Duodenal mucosa (tissue), 2 donors: Measurements from ENCODE around the gene UBE2N.
"Not testable (repeated sequence)": the region's sequence is repeated elsewhere in the genome, so short reads cannot be mapped to it uniquely, and the experiment has no call there.

Experiments used
- H3K27ac ChIP-seq: one replicate; pipeline ENCODE4 v1.7.0; 2013; ENCODE audit warnings: low read depth, low read length
- H3K27me3 ChIP-seq, 2 donors: one replicate each; pipeline ENCODE4 v1.7.0; 2013; ENCODE audit warnings: low read length in 2 of 2, control low read depth in 1 of 2; ENCODE audit not compliant: insufficient read depth in 2 of 2, control insufficient read depth in 1 of 2
- H3K36me3 ChIP-seq, 2 donors: one replicate each; pipeline ENCODE4 v1.7.0; 2013; ENCODE audit warnings: low read length in 2 of 2, control low read depth in 1 of 2; ENCODE audit not compliant: insufficient read depth in 2 of 2, control insufficient read depth in 1 of 2
- H3K4me1 ChIP-seq, 2 donors: one replicate each; pipeline ENCODE4 v1.7.0; 2013; ENCODE audit warnings: low read length in 2 of 2, control low read depth in 1 of 2; ENCODE audit not compliant: insufficient read depth in 2 of 2, control insufficient read depth in 1 of 2
- H3K4me3 ChIP-seq, 2 donors: one replicate each; pipeline ENCODE4 v1.7.0; 2013; ENCODE audit warnings: low read length in 2 of 2, low read depth in 1 of 2
- H3K9ac ChIP-seq, 2 donors: one replicate each; pipeline ENCODE4 v1.7.0; 2013; ENCODE audit warnings: low read length in 2 of 2, low read depth in 1 of 2
- H3K9me3 ChIP-seq, 2 donors: one replicate each; pipeline ENCODE4 v1.7.0; 2013; ENCODE audit warnings: low read length in 2 of 2, control low read depth in 1 of 2; ENCODE audit not compliant: control insufficient read depth in 1 of 2

Gene UBE2N

DNA sequence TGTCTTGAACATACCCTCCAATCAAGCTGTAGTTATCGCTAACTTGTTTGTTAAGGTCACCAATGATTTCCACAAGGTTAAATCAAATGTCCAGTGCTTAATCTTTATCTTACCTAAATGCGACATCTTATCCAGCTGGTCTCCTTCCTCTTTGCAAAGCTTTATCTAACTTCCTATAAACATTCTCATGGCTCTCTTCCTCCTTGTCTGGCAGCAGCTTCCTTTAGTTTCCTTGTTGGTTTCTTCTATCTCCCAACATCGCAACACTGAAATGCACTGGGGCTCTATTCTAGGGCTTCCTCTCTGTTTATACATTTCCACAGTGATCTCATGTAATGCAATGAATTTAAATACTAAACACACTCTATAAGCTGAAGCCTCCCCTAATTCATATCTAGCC lies 28.7 kb downstream of the UBE2N start:
- H3K27me3 ChIP-seq, result no peaks in the 10 kb centered on the region
- no peak overlapping the region for H3K27ac ChIP-seq
- no peak overlapping the region for H3K4me3 ChIP-seq
- peaks cover 5 to 13% of the 10 kb centered on the region in 2 donors for H3K36me3 ChIP-seq
- H3K4me1 ChIP-seq, result peaks cover 6 to 8% of the 10 kb centered on the region in 2 donors
- H3K9me3 ChIP-seq, result no peaks in the 10 kb centered on the region
- H3K9ac ChIP-seq, result no peak overlapping the region

DNA sequence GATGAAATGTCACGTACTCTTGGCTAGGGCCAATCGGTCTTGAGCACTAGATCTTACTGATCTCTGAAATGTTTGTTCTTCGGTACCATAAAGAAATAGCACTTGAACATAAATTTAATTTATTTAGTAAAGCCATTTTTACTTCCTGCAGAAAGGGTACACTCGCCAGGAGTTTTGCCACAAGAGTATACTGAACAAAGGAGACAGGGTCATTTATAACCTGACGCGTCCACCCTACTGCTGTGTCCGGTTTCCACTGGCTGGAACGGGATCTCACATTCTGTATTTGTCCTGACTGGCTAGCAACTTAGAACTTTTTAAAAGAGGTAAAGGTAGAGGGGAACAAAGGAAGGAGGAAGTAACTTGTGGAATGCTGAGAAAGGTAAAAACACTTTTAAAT lies 29.4 kb downstream of the UBE2N start:
- H3K4me1 ChIP-seq, result not testable (repeated sequence)

DNA sequence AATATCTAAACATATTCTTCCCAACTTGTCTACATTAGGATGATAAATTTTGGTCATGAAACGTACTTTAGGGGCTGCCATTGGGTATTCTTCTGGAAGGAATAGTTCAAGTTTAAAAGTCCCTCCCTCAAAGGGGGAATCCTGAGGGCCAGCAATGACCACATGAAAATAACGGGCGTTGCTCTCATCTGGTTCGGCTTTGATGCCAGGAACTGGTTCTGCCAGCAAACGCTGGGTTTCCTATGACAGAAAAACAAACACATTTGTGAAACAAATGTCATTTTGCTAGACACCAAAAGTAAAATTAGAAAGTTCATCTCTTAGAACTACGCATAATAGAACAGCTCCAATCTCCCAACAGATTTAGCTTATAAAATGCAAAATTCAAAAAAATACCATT lies 30.7 kb downstream of the UBE2N start:
- not testable (repeated sequence) for H3K27ac ChIP-seq, H3K4me3 ChIP-seq, H3K9me3 ChIP-seq, H3K9ac ChIP-seq, H3K27me3 ChIP-seq, H3K4me1 ChIP-seq
- H3K36me3 ChIP-seq, result peaks cover 5 to 13% of the 10 kb centered on the region in 2 donors

More for the DNA sequence above, 29.4 kb downstream of the UBE2N start:
- H3K36me3 ChIP-seq, result peaks cover 5 to 13% of the 10 kb centered on the region in 2 donors
- H3K4me3 ChIP-seq, H3K27me3 ChIP-seq, H3K9ac ChIP-seq, H3K27ac ChIP-seq, H3K9me3 ChIP-seq: not testable (repeated sequence)

DNA sequence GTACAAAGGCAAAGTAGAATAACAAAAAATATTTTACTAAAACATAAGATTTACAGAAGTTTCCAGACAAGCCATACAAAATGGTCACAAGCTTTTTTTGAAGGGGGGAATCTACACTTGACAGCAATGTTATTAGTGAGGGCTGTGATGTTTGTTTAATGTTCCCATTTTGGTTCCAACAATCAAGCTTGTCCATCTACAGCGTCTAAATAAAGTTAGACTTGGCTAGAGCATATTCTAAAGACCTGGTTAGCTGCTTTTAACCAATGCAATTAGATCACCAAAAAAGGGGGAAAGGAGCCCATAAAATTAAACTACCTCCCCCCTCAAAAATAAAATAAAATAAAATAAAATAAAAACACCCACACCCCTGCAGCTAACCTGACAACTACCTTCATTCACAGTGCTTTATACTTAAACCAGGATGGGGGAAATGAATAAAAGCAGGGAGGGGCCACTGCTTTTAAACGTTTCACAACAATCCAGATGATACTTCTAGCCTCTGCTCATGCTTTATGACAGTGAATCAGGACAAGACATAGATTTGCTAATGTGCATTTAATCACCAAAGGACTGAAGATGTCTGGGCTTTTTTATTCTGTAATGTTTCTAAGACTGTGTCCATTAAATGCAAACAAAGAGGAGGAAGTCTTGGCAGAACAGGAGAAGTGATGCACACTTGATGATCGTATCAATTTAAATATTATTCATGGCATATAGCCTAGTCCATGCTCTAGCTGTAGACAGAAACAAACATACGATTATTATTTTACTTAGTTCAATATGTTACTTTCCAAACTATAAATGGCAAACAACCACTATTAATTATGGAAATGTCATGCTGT lies 32.2 kb downstream of the UBE2N start:
- H3K27me3 ChIP-seq, H3K9ac ChIP-seq, H3K9me3 ChIP-seq, H3K4me3 ChIP-seq, H3K4me1 ChIP-seq, H3K27ac ChIP-seq: not testable (repeated sequence)
- peaks cover 5 to 13% of the 10 kb centered on the region in 2 donors for H3K36me3 ChIP-seq

DNA sequence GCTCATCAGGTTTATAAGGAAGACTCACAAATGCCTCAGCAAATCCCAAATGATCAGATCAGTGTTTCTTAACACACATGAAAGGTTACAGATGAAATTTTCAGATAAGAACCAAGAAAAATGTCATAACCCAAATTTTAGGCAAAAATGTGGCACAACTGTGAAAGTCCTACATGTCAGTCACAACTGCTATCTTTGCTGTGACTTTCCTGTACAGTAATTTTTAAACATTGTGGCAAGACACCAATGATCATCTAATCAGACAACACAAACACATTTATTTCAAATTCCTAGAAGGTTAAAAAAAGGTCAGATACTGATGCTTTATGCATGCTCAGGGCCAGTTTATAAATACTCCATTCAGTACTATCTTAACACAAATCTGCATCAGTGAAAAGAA lies 32.9 kb downstream of the UBE2N start:
- no peak overlapping the region for H3K9ac ChIP-seq
- H3K27me3 ChIP-seq, result no peaks in the 10 kb centered on the region
- no peak overlapping the region for H3K27ac ChIP-seq
- peaks cover 0 to 6% of the 10 kb centered on the region in 2 donors for H3K4me1 ChIP-seq
- H3K9me3 ChIP-seq, result no peaks in the 10 kb centered on the region
- no peak overlapping the region for H3K4me3 ChIP-seq
- peaks cover 5 to 13% of the 10 kb centered on the region in 2 donors for H3K36me3 ChIP-seq

DNA sequence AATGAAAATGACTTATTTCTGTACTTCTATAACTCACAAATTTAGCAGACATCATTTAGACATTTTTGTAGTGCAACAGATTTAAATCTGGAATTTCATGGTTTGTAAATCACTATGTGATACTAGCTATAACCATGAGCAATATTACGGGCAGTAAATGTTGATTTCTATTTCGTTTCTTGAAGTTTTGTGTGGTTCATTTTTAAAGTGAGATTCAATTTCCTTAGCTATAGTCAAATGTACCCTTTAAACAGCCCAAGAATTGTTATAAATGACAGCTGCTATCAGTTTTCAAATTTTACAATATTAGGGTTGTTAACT lies 33.8 kb downstream of the UBE2N start:
- Histone ChIP-seq H3K4me3 (no peak overlapping the region), H3K36me3 (peaks cover 5 to 13% of the 10 kb centered on the region in 2 donors), H3K9me3 (no peaks in the 10 kb centered on the region), H3K4me1 (peaks cover 0 to under 1% of the 10 kb centered on the region in 2 donors), H3K9ac (no peak overlapping the region), H3K27ac (no peak overlapping the region), H3K27me3 (no peaks in the 10 kb centered on the region)

DNA sequence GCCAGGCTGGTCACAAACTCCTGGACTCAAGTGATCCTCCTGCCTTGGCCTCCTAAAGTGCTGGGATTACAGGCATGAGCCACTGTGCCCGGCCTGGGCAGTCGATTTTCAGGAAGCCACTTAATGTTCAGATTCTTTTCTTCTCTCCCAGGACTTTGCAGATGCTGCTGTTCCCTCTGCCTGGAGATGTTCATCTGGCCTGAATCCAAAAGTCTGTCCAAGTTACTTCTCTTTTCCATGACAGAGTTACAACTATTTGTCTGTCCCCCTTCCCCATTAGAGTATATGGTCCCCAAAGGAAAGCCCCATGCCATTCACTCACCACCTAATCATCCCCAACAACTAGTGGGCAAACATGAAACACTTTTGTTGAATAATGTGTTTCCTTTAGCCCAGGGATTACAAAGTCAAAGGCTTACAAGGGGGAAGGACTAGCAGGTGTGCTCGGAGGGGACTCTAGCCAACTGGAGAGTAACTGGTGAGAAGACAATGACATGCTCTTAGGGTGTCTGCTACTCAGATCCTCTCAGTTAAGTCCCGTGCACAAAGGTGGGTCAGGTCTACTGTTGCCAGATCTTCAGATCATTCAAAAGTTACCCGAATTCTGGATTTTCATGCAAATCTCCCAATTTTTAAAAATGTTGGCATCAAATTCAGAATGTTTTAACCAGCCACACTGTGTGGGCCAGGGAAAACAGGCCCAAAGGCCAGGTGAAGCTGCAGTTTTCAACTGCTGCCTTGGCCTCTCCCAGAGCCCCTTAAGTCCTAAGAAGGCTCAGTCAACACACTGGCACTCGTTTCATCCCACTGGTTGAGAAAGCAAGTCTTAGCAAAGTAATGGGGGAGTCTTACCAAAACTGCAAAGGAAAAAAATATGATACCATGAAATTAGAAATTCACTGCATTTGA lies 34.4 kb downstream of the UBE2N start:
- Histone ChIP-seq H3K4me1 (no peaks in the 10 kb centered on the region), H3K9ac (no peak overlapping the region), H3K27me3 (no peaks in the 10 kb centered on the region), H3K4me3 (no peak overlapping the region), H3K27ac (no peak overlapping the region), H3K9me3 (no peaks in the 10 kb centered on the region), H3K36me3 (peaks cover 5 to 13% of the 10 kb centered on the region in 2 donors)

DNA sequence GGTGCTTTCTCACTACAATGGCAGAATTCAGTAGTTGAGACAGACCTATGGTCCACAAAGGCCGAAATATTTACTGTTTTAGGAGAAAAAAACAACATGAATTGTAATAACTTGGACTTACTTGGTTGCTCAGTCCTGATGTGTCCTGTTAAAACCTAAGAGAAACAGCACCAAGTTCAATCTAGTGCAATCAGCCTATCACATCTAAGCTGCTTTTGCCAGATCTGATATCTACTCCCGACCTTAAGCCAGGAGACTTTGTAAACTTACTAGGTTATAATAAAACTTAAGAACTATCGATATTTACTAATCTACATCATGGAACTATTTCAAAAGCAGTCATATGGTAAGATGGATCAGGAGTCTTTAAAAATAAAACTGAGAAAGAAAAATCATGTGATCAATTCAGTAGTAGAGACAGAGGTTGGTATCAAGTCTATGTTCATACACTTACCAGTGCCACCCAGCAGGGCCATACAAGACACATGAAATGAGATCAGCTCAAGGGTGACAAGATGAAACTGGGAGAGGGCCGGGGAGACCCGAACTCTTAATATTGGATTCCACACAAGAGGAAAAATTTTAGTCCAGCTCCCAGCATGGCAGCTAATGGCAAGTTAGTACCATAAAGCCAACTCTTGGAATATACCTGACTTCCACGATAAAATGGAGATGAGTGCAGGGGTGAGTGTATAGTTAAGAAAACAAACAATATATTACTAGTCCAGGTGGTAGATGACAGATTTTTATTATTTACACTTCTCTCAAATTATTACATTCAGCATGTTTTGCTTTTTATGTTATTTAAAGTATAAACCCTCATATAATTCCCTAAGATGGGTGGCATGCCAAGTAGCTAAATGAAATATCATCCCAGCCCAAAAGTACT lies 36.5 kb downstream of the UBE2N start:
- Histone ChIP-seq H3K36me3 (peaks cover 0 to 6% of the 10 kb centered on the region in 2 donors), H3K27me3 (no peaks in the 10 kb centered on the region), H3K27ac (no peak overlapping the region), H3K9me3 (no peaks in the 10 kb centered on the region), H3K4me1 (no peaks in the 10 kb centered on the region), H3K9ac (no peak overlapping the region), H3K4me3 (no peak overlapping the region)

DNA sequence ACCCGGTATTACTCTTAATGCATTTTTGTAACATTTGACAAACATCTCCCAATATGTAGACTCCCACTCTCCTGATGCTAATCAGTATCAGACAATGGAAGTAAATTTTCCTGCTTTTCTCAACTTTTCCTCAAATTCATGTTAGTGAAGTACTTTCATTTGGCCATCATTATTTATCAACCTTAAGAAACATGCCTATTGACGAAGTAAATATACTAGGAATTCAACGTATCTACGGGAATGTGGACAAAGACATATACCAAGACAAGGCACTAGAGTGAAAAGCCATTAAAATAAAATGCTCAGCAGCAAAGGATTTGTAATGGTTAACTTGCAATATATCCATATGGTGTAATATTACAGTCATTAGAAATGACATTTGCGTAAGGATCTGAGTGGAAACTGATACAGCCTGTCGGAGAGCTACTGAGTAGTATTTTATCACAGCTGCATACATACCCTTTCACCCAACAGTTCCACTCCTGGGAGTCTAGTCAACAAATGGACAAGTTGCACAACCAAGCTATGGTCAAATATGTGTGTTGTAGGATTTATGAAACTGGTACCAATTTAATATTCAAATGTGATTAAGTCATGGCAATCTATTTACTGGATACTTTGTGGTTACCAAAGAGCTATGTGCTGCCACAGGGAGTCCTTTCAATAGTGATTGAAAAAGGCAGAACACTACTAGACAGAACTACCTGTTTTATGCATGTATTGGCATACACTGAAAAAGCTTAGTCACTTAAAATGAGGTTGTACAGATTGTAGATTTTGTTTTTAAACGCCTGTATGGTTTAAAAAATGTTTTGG lies 37.6 kb downstream of the UBE2N start:
- Histone ChIP-seq H3K27ac (no peak overlapping the region), H3K36me3 (no peaks in the 10 kb centered on the region), H3K9me3 (no peaks in the 10 kb centered on the region), H3K27me3 (no peaks in the 10 kb centered on the region), H3K4me3 (no peak overlapping the region), H3K4me1 (no peaks in the 10 kb centered on the region), H3K9ac (no peak overlapping the region)
